Fibroblast of lung (primary cell): ENCODE results near the gene TMEFF2. TPM values are rescaled to one million over a fixed set of nuclear protein-coding genes. Genes with fewer than 3 reads are reported as not detected.

Source experiments
- DNase-seq, 2 donors: peaks; one replicate each; pipeline versions ENCODE4 v3.0.0 to v3.0.0-alpha.2; 2010; ENCODE audit warnings: low read depth in 2 of 2
- H2AFZ ChIP-seq: 2 replicates; pipeline ENCODE4 v1.5.1; 2012; ENCODE audit warnings: low read length, control low read depth, inconsistent platforms
- H3K27ac ChIP-seq: 2 replicates; pipeline ENCODE4 v1.5.1; 2011; ENCODE audit warnings: low read length, control low read depth; ENCODE audit not compliant: insufficient read depth
- H3K27me3 ChIP-seq: 2 replicates; pipeline ENCODE4 v1.5.1; 2011; ENCODE audit warnings: mild to moderate bottlenecking, low read length; ENCODE audit not compliant: control insufficient read depth, insufficient read depth
- H3K36me3 ChIP-seq: 2 replicates; pipeline ENCODE4 v1.5.1; 2011; ENCODE audit warnings: low read length; ENCODE audit not compliant: control insufficient read depth, insufficient read depth
- H3K4me1 ChIP-seq: 2 replicates; pipeline ENCODE4 v1.5.1; 2011; ENCODE audit warnings: low read length; ENCODE audit not compliant: control insufficient read depth, insufficient read depth; ENCODE audit errors: extremely low read depth
- H3K4me2 ChIP-seq: 2 replicates; pipeline ENCODE4 v1.5.1; 2011; ENCODE audit warnings: low read length, control low read depth; ENCODE audit not compliant: insufficient read depth; ENCODE audit errors: extremely low read depth
- H3K4me3 ChIP-seq, 4 experiments: fragments of 200-600 bp in 1 of 4; sonication (generic) in 1 of 4; replicated peaks in 1 of 4; 2 replicates each; pipeline ENCODE4 v1.5.1; 2011 to 2016; ENCODE audit warnings: low read length in 4 of 4, low read depth in 3 of 4, mild to moderate bottlenecking in 3 of 4, control low read depth in 2 of 4, inconsistent platforms in 1 of 4, mixed read lengths in 1 of 4; ENCODE audit not compliant: insufficient read depth in 1 of 4; ENCODE audit errors: control extremely low read depth in 1 of 4
- H3K79me2 ChIP-seq: 2 replicates; pipeline ENCODE4 v1.5.1; 2012; ENCODE audit warnings: mild to moderate bottlenecking, low read length, inconsistent platforms; ENCODE audit not compliant: control insufficient read depth, insufficient read depth
- H3K9ac ChIP-seq: 2 replicates; pipeline ENCODE4 v1.5.1; 2011; ENCODE audit warnings: mild to moderate bottlenecking, low read length, control low read depth; ENCODE audit not compliant: insufficient read depth
- H3K9me3 ChIP-seq: 2 replicates; pipeline ENCODE4 v1.5.1; 2012; ENCODE audit warnings: low read depth, low read length; ENCODE audit not compliant: control insufficient read depth, insufficient read depth
- H4K20me1 ChIP-seq: 2 replicates; pipeline ENCODE4 v1.5.1; 2011; ENCODE audit warnings: low read length; ENCODE audit not compliant: control insufficient read depth, insufficient read depth; ENCODE audit errors: extremely low read depth
- CTCF ChIP-seq, 2 donors: IDR thresholded peaks in 1 of 2; conservative IDR thresholded peaks in 1 of 2; 1 replicate in 1 of 2; 2 replicates in 1 of 2; pipeline ENCODE4 v1.5.1; 2011 to 2012; ENCODE audit warnings: low read length in 2 of 2, control low read depth in 1 of 2, inconsistent platforms in 1 of 2, low read depth in 1 of 2, mild to moderate bottlenecking in 1 of 2
- EZH2 ChIP-seq: IDR thresholded peaks from 2 replicates; pipeline ENCODE4 v1.5.1; 2012; ENCODE audit warnings: low read length, control low read depth, mild to moderate bottlenecking; ENCODE audit errors: missing control alignments
- polyA plus RNA-seq, 2 donors: library from polyadenylated mRNA; depleted of rRNA in 1 of 2; stranded (reverse) in 1 of 2; unstranded in 1 of 2; fragments of >200 nt; gene quantifications; 2 replicates each; pipeline ENCODE4 v1.2.1, GENCODE V29; 2011 to 2012; ENCODE audit warnings: missing spikeins in 1 of 2
- total RNA-seq: library from RNA; depleted of rRNA; stranded (reverse); fragments of >200 nt; gene quantifications from 2 replicates; pipeline ENCODE4 v1.2.1, GENCODE V29; 2014

TMEFF2 gene
- total and polyA plus RNA-seq, 2 donors (not counting 1 experiment from before 2014, with no cell fraction given), result 0.33 to 0.87 TPM

GRCh38 chr2:191899410-191899809, 295.3 kb downstream of the TMEFF2 start:
- Histone ChIP-seq H3K79me2 (no peaks in the 10 kb centered on the region), H3K9me3 (no peaks in the 10 kb centered on the region), H4K20me1 (no peaks in the 10 kb centered on the region), H3K27ac (no peak overlapping the region), H3K36me3 (no peaks in the 10 kb centered on the region), H3K4me1 (peaks cover 6% of the 10 kb centered on the region), H3K4me2 (no peak overlapping the region), H3K27me3 (no peaks in the 10 kb centered on the region), H3K9ac (no peak overlapping the region), H3K4me3 (no peak overlapping the region), H2AFZ (no peak overlapping the region)
- no peak for TF ChIP-seq EZH2
- no peak for TF ChIP-seq CTCF (conservative IDR thresholded peaks at IDR 0.05 in 1 of 2, IDR thresholded peaks at IDR 0.05 in 1 of 2; ENCODE audit: low read depth in 1 of 2, low read length in 2 of 2)
- peak; percentile 91 to 93 for DNase-seq
